MCF 10A (cell line): ENCODE data around the gene DCPS. TPM values are rescaled to one million over a fixed set of nuclear protein-coding genes. Genes with fewer than 3 reads are reported as not detected.

Experiments used
- BruUV-seq: library from RNA; stranded (reverse); fragments of 400-500 nt; replicated peaks from 2 replicates; lab custom pipeline; 2021; lab: Mats Ljungman, UMichigan
- CTCF ChIA-PET: fragments of 300-600 bp; sonication (Branson Sonifier 250); formaldehyde crosslinking; extraction: SDS; loops from one replicate; lab custom pipeline; 2021; ENCODE audit warnings: antibody characterized with exemption, inconsistent platforms; lab: Yijun Ruan, JAX
- POLR2A ChIA-PET: fragments of 300-600, 350-650 bp; sonication (Branson Sonifier 250); formaldehyde crosslinking; extraction: SDS; loops from one replicate; lab custom pipeline; 2020; ENCODE audit warnings: antibody characterized with exemption, inconsistent platforms; lab: Yijun Ruan, JAX
- DNase-seq: peaks from one replicate; pipeline ENCODE4 v3.0.0-alpha.2; 2018; ENCODE audit not compliant: unreplicated experiment
- H3K27ac Mint-ChIP-seq: one replicate; pipeline ENCODE4 v1.8.0; 2022; ENCODE audit warnings: mild to moderate bottlenecking, low read depth, mixed read lengths; ENCODE audit not compliant: unreplicated experiment
- H3K27me3 Mint-ChIP-seq: one replicate; pipeline ENCODE4 v1.8.0; 2022; ENCODE audit warnings: mixed read lengths; ENCODE audit not compliant: insufficient read depth, unreplicated experiment
- H3K36me3 Mint-ChIP-seq: one replicate; pipeline ENCODE4 v1.8.0; 2022; ENCODE audit warnings: mild to moderate bottlenecking, moderate library complexity, mixed read lengths; ENCODE audit not compliant: insufficient read depth, unreplicated experiment
- H3K4me1 Mint-ChIP-seq: one replicate; pipeline ENCODE4 v1.8.0; 2022; ENCODE audit warnings: mixed read lengths; ENCODE audit not compliant: insufficient read depth, unreplicated experiment
- H3K4me3 Mint-ChIP-seq: one replicate; pipeline ENCODE4 v1.8.0; 2022; ENCODE audit warnings: mild to moderate bottlenecking, moderate library complexity, mixed read lengths; ENCODE audit not compliant: unreplicated experiment
- H3K9me3 Mint-ChIP-seq: one replicate; pipeline ENCODE4 v1.8.0; 2022; ENCODE audit warnings: mixed read lengths; ENCODE audit not compliant: unreplicated experiment
- CTCF ChIP-seq: fragments of 200-600 bp; IDR thresholded peaks from one replicate; pipeline ENCODE4 v1.8.0; 2022; ENCODE audit warnings: antibody characterized with exemption, mild to moderate bottlenecking; ENCODE audit not compliant: unreplicated experiment
- intact Hi-C: fragments of 100-400 bp; cut with micrococcal nuclease; formaldehyde crosslinking; loops from 2 replicates; pipeline ENCODE4 v1.14.1; 2022
- total RNA-seq: library from RNA; stranded (reverse); gene quantifications from 2 replicates; pipeline ENCODE4 v1.2.3, GENCODE V29; 2022

The DCPS gene
- total RNA-seq, 1 experiment from 2014 or later: 33.7 TPM

- Mint-ChIP-seq H3K27ac (peak overlapping the region; percentile 49), H3K27me3 (no peaks in the 10 kb centered on the region), H3K36me3 (peaks cover 6% of the 10 kb centered on the region), H3K4me3 (peak overlapping the region; percentile 85), H3K4me1 (peaks cover 44% of the 10 kb centered on the region), H3K9me3 (no peaks in the 10 kb centered on the region)
- ChIA-PET CTCF (interaction anchor here (1.2 to 4.5 kb wide), 2 partner anchors 38 to 45 kb away, joined by 4 to 22 read pairs; no protein-coding TSS in a partner anchor), POLR2A (interaction anchor here (0.7 to 4.1 kb wide), 6 partner anchors 32 to 73 kb away, joined by 3 to 23 read pairs (median 4); no protein-coding TSS in a partner anchor)
- no TSS peak for BruUV-seq
- intact Hi-C loops: loop anchor here (2.0 to 10.0 kb wide), 3 partner anchors 37 to 79 kb away; no protein-coding TSS in a partner anchor
- DNase-seq: peak; percentile 68
- TF ChIP-seq CTCF: no peak
Observed at GRCh38 chr11:126355926-126356897, 52.4 kb downstream of the DCPS start.

DNA sequence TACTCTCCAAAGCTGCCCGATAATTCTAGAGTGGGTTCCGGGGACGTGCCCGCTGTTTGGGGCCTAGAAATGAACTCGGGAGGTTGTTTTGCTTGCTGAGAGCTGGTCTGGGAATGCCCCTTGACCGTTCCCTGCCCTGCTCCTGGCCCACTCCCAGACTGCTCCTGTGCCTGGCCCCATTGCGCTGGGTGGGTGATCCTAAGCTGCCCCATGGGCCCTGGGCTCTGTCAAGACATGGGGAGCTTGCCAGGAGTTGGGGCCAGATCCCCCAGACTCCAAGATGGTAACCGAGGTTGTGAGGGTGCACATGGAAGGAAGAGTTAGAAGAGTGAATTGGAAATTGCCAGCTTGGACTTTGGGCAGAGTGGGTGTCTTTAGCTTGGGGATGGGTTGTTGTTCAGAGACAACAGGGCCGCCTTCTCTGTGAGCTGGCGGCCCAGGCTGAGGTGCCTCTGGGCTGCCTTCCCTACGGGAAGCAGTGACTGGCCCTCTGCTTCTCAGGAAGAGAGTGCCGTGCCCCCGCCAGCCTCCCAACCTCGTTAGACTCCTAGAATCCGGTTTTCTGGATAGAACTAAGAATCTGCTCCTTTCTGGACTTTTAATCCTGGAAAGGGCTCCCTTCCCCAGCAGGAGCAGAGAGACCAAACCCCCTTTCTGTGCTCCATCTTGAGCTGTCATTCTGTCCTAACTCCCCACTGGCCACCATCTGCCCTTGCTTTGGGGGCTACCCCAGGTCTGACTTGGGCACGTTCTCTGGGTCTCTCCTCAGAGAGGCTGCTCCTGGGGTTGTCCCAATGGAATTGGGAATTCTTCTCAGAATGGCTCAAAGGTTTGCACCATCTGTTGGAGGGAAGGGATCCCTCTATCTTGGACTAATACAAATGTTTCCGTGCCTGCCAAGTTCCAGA, 53.4 kb downstream of the DCPS start:
- POLR2A ChIA-PET: interaction anchor here (0.8 to 4.1 kb wide), 3 partner anchors 11 to 46 kb away, joined by 3 to 23 read pairs (median 11); no protein-coding TSS in a partner anchor
- H3K27me3 Mint-ChIP-seq: no peaks in the 10 kb centered on the region
- peak overlapping the region; percentile 85 for H3K4me3 Mint-ChIP-seq
- CTCF ChIA-PET: interaction anchor here (0.6 to 4.5 kb wide), 4 partner anchors 12 to 123 kb away, joined by 3 to 22 read pairs (median 8); no protein-coding TSS in a partner anchor
- peak overlapping the region; percentile 49 for H3K27ac Mint-ChIP-seq
- H3K9me3 Mint-ChIP-seq: no peaks in the 10 kb centered on the region
- peaks cover 43% of the 10 kb centered on the region for H3K4me1 Mint-ChIP-seq
- DNase-seq: no peak
- TSS peak; percentile 9 for BruUV-seq
- intact Hi-C loops: loop anchor here (2.0 to 10.0 kb wide), 3 partner anchors 39 to 77 kb away; no protein-coding TSS in a partner anchor
- TF ChIP-seq CTCF: no peak
- peaks cover 6% of the 10 kb centered on the region for H3K36me3 Mint-ChIP-seq

GRCh38 chr11:126357969-126358762, 54.3 kb downstream of the DCPS start:
- no peak for TF ChIP-seq CTCF
- no peaks in the 10 kb centered on the region for H3K9me3 Mint-ChIP-seq
- no peak overlapping the region for H3K4me3 Mint-ChIP-seq
- ChIA-PET CTCF (interaction anchor here (1.6 to 3.7 kb wide), 2 partner anchors 48 to 122 kb away, joined by 4 to 13 read pairs; no protein-coding TSS in a partner anchor), POLR2A (interaction anchor here (0.8 to 3.0 kb wide), 3 partner anchors 9 to 12 kb away, joined by 3 to 11 read pairs (median 4); no protein-coding TSS in a partner anchor)
- H3K4me1 Mint-ChIP-seq: peaks cover 35% of the 10 kb centered on the region
- peaks cover 6% of the 10 kb centered on the region for H3K36me3 Mint-ChIP-seq
- no peaks in the 10 kb centered on the region for H3K27me3 Mint-ChIP-seq
- no peak for DNase-seq
- no peak overlapping the region for H3K27ac Mint-ChIP-seq
- no TSS peak for BruUV-seq
- intact Hi-C loops: loop anchor here (2.0 to 10.0 kb wide), 3 partner anchors 39 to 77 kb away; no protein-coding TSS in a partner anchor
